IPS-18c (cell line): ENCODE measurements around the gene PAPPA2.
"Not testable (repeated sequence)": the region's sequence is repeated elsewhere in the genome, so short reads cannot be mapped to it uniquely, and the experiment has no call there.

Experiments used
- H3K4me3 ChIP-seq: 2 replicates; pipeline ENCODE4 v1.7.0; 2013; ENCODE audit warnings: low read depth, mild to moderate bottlenecking, low read length, moderate library complexity; ENCODE audit not compliant: insufficient read depth
- H3K9me3 ChIP-seq: one replicate; pipeline ENCODE4 v1.6.1; 2013; ENCODE audit warnings: mild to moderate bottlenecking, low read length, moderate library complexity; ENCODE audit not compliant: control insufficient read depth, insufficient read depth

The PAPPA2 gene

DNA sequence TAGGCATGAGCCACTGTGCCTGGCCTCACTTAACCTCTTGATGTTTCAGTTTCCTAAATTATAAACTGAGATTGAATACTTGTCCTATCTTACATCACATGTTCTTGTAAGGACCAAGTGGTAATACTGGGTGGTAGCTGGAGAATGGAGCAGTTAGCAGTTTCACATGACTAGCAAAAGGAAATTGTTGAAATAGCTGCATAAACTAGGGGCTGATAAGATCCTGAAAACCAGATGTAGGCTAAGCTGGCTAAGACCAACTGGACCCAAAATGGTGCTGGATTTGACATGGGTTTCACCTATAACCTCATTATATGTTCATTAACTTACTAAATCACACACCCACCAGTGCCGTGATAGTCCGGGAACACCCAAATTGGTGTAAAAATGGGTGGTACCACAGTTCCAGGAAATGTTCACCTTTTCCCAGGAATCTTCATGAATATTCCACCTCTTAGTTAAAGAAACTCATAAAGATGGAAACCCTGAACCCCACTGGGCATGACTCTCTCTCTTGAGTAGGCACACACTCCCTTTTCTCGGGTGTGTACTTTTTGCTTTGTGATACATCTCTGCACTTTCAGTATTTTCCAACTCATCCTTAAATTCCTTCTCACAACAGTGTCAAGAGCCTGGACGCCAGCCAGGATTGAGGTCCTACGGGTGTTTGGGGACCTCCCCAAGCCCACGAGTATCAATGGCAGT lies at the start of gene PAPPA2:
Gene PAPPA2 (plus strand): TSS at position 502 of the 705 bp plus-strand sequence. CDS start 93,148 bp downstream, outside the sequence.
- Histone ChIP-seq H3K9me3 (peaks cover 6% of the 10 kb centered on the region), H3K4me3 (no peak within 1 kb of the TSS)

- Histone ChIP-seq H3K4me3 (no peak overlapping the region), H3K9me3 (no peaks in the 10 kb centered on the region)
Observed at GRCh38 chr1:176416777-176417176, 46.2 kb upstream of the PAPPA2 start.

GRCh38 chr1:176419608-176420007 lies 43.4 kb upstream of the PAPPA2 start:
- H3K4me3 ChIP-seq, H3K9me3 ChIP-seq: not testable (repeated sequence)

- Histone ChIP-seq H3K4me3 (no peak overlapping the region), H3K9me3 (no peaks in the 10 kb centered on the region)
Observed at GRCh38 chr1:176434234-176434633, 28.7 kb upstream of the PAPPA2 start.

DNA sequence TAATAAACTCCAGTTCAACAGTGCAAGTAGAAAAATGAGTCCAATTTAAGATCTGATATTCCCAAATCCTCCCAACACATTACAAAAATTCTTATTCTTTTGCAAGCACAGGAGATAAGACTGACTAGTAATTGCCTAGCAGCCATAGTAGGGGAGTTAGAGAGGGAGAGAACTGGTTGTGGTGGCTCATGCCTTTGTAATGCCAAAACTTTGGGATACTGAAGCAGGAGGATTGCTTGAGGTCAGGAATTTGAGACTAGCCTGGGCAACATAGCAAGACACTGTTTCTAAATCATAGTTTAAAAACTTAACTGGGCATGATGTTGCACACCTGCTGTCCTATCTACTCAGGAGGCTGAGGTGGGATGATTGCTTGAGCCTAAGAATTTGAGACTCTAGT lies 26.7 kb upstream of the PAPPA2 start:
- no peaks in the 10 kb centered on the region for H3K9me3 ChIP-seq
- H3K4me3 ChIP-seq: no peak overlapping the region

DNA sequence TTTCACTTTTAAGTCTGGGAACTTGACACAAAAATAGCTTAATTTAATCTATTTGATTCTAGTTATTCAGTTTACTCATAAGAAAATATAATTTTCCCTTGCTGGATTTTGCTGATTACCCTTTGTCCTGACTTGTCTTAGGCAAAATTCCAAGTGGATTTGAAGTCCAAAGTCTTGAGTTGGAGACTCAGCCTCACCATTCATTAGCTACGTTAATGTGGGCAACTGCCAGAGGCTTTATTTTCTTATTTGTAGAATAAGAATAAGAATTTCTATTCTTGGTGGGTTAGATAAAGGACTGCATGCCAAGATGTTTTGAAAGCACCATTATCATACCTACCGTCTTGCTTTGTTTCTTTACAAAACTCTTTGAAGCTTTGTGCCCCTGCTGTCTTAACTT lies 22.8 kb upstream of the PAPPA2 start:
- H3K9me3 ChIP-seq: no peaks in the 10 kb centered on the region
- H3K4me3 ChIP-seq: no peak overlapping the region

GRCh38 chr1:176444286-176444685 lies 18.7 kb upstream of the PAPPA2 start:
- H3K9me3 ChIP-seq: no peaks in the 10 kb centered on the region
- no peak overlapping the region for H3K4me3 ChIP-seq

GRCh38 chr1:176445402-176445801 lies 17.6 kb upstream of the PAPPA2 start:
- Histone ChIP-seq H3K4me3 (no peak overlapping the region), H3K9me3 (no peaks in the 10 kb centered on the region)

DNA sequence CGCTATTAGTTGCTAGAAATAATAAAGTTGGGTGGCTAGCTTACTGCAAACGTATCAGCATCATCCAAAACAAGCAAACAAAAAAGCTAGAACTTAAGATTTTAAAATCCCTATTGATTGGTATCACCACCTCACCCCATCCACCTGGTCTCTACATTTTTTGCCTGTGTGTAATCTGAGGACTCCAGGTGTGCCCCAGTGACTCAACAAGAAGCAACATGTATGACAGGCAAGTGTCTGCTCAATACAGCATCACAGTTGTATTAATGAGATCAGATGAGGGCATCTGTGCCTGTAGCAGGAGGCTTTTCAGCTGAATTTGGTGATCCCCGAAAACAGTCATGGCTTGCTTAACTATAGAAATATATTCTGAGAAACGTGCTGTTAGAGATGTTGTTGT lies 14.6 kb upstream of the PAPPA2 start:
- peaks cover 3% of the 10 kb centered on the region for H3K9me3 ChIP-seq
- no peak overlapping the region for H3K4me3 ChIP-seq

DNA sequence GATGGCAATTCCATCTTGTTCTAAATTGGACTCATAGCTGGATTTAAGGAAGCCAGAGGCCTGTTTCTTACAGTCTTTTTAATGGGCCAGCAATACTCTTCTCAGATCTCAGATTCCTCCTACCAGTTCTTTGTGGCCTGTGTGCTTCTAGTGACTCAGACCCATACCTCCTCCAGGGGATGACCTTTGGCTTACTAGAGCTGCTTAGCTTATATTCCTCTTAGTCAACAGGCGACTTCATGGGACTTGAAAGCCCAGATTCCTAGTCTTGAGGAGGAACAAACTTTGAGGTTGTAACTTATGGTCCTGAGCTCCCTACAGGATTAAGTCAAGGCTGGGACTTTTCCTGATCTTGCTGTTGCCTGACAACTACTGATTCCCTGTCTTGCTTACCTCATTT lies 12.4 kb upstream of the PAPPA2 start:
- no peak overlapping the region for H3K4me3 ChIP-seq
- peaks cover 3% of the 10 kb centered on the region for H3K9me3 ChIP-seq

GRCh38 chr1:176451741-176452140 lies 11.2 kb upstream of the PAPPA2 start:
- H3K4me3 ChIP-seq, H3K9me3 ChIP-seq: not testable (repeated sequence)

- Histone ChIP-seq H3K9me3 (peaks cover 6% of the 10 kb centered on the region), H3K4me3 (no peak overlapping the region)
Observed at GRCh38 chr1:176456795-176457194, 6.2 kb upstream of the PAPPA2 start.

DNA sequence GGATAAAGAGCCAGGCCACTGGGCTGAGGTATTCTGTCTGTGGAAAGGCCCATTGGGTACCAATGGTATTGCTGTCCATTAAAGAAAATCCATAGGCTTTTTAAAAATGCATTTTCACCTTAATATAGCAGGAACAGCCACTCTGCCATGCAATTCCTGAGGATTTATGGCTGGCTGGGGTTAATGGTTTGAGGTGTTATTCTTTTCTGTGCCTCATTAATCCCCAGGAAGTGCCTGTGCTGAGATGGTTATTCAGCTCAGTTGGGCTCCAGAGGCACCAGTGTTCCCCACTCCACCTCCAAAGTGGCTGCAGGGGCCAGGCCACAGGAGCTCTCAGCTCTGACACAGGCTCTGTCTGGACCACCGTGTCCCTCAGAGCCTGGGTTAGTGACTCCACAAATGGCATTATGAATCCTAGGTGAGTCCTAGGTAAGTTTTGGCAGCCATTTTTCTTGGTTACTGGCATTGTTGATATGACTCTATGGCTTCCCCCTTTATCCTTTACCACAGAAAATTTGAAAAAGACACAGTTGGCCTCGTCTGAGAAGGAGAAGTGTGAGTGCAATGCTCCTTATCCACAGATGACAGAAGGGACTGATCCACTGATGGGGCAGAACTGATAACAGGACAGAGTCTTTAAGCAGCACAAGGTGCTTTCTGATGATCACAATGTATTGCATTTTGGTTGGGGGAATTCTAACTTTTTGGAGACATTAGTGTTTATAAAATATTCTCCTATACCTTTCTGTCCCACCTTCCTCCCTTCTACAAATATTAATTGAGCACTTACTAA lies 2.2 kb upstream of the PAPPA2 start:
- H3K9me3 ChIP-seq: peaks cover 6% of the 10 kb centered on the region

GRCh38 chr1:176461576-176461975 lies 1.4 kb upstream of the PAPPA2 start:
- peaks cover 6% of the 10 kb centered on the region for H3K9me3 ChIP-seq

More for the DNA sequence above, 2.2 kb upstream of the PAPPA2 start:
- no peak overlapping the region for H3K4me3 ChIP-seq

GRCh38 chr1:176466514-176466913 lies 3.5 kb downstream of the PAPPA2 start:
- H3K9me3 ChIP-seq: no peaks in the 10 kb centered on the region
- no peak overlapping the region for H3K4me3 ChIP-seq

More at GRCh38 chr1:176461576-176461975, 1.4 kb upstream of the PAPPA2 start:
- H3K4me3 ChIP-seq: no peak overlapping the region

- Histone ChIP-seq H3K4me3 (no peak overlapping the region), H3K9me3 (no peaks in the 10 kb centered on the region)
Observed at GRCh38 chr1:176469450-176470010, 6.6 kb downstream of the PAPPA2 start.

DNA sequence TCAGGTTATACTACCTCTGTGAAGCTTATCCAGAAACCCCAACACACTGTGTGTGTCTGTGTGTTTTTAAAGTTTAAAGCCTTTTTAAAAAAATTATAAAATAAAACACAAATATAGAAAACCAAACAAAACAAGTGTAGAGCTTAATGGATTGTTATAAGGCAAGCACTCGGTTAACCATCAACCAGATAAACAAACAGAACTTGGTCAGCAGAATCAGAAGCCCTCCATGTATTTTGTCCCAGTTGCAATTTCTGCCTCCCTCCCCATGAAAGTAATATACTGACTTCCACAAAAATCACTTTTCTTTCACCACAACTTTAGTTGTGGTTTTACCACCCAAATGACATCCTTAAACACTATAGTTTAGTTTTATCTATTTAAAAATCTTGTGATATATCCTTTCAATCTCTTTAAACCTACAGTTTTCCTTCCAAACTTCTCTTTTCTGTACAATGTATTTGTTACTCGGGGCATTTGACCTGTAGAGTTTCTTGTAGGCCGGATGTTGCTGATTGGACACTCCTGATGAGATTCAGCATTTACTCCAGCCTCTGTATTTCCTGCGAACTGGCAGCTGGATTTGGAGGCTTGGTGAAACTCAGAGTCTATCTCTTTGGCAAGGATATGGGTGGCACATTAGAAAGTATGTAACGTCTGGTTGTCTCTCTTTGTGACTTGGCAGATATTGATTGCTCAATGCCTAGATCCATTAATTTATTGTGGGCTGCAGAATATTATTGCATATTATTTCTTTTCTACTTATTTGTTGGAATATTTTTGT lies 8.6 kb downstream of the PAPPA2 start:
- Histone ChIP-seq H3K9me3 (no peaks in the 10 kb centered on the region), H3K4me3 (no peak overlapping the region)
